AG04449 (cell line): Measurements from ENCODE around the gene CDK17.

ENCODE experiments used
- CTCF ChIA-PET: fragments of 350-600 bp; formaldehyde crosslinking; extraction: SDS; loops from one replicate; lab custom pipeline; 2021; ENCODE audit warnings: antibody characterized with exemption; lab: Yijun Ruan, JAX
- POLR2A ChIA-PET: fragments of 400-600, 350-600 bp; formaldehyde crosslinking; extraction: SDS; loops from one replicate; lab custom pipeline; 2020; ENCODE audit warnings: antibody characterized with exemption, inconsistent platforms; lab: Yijun Ruan, JAX
- DNase-seq: peaks from one replicate; pipeline ENCODE4 v3.0.0-alpha.2; 2010; ENCODE audit warnings: low read depth, low spot score
- H3K4me3 ChIP-seq: 2 replicates; pipeline ENCODE4 v1.5.1; 2011; ENCODE audit warnings: low read depth, mild to moderate bottlenecking, control low read depth, low read length
- TF ChIP-seq, protein P1 (sequence below): IDR thresholded peaks from one replicate; pipeline ENCODE4 v1.5.1; 2011; ENCODE audit warnings: mild to moderate bottlenecking, moderate library complexity, low read length, control low read depth, inconsistent platforms; ENCODE audit not compliant: insufficient read depth; ENCODE audit errors: missing control alignments

CDK17 gene

DNA sequence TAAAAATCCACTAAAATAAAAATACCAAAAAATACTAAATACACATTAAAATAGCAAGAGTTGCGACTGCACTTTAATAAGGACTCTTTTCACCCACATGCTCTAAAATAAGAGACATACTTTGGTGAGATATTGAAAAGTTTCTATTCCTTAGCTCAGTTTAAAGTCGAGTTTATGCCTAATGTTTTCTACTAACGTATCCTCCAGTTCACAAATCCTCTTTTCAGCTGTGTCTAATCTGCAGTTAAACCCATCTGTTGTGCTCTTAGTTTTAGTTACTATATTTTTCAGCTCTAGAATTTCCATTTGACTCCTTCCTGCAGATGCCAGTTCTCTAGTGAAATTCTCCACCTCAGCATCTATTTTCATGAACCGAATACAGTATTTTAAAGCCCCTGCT is 63.8 kb downstream of the CDK17 start:
- CTCF ChIA-PET, result interaction anchor here (1.3 kb wide), 1 partner anchor 10 kb away, joined by 4 read pairs; no protein-coding TSS in a partner anchor
- TF ChIP-seq, protein P1, sequence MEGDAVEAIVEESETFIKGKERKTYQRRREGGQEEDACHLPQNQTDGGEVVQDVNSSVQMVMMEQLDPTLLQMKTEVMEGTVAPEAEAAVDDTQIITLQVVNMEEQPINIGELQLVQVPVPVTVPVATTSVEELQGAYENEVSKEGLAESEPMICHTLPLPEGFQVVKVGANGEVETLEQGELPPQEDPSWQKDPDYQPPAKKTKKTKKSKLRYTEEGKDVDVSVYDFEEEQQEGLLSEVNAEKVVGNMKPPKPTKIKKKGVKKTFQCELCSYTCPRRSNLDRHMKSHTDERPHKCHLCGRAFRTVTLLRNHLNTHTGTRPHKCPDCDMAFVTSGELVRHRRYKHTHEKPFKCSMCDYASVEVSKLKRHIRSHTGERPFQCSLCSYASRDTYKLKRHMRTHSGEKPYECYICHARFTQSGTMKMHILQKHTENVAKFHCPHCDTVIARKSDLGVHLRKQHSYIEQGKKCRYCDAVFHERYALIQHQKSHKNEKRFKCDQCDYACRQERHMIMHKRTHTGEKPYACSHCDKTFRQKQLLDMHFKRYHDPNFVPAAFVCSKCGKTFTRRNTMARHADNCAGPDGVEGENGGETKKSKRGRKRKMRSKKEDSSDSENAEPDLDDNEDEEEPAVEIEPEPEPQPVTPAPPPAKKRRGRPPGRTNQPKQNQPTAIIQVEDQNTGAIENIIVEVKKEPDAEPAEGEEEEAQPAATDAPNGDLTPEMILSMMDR, result no peak
- POLR2A ChIA-PET, result no interaction called here
- DNase-seq, result no peak
- H3K4me3 ChIP-seq, result no peak overlapping the region

DNA sequence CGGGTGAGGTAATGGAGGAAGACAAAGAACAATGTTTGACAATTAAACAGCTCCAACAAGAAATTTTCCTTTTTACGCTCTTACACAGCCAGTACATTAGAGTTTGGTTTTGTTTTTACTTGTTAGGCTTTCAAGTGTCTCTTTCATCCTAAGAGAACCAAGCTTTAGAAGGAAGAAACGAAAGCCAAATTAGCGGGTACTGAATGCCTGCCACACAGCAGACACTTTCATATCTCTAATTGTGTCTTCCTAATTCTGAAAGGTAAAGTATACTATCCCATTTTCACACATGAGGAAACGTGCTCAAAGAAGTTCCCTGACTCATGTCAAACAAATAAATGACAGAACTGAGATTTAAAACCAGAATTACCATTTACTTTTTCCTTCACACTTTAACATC is 65.0 kb downstream of the CDK17 start:
- TF ChIP-seq, protein P1, result no peak
- CTCF ChIA-PET, result interaction anchor here (1.3 to 1.7 kb wide), 4 partner anchors 9 to 181 kb away, joined by 4 to 6 read pairs (median 4); no protein-coding TSS in a partner anchor
- no peak for DNase-seq
- no peak overlapping the region for H3K4me3 ChIP-seq
- POLR2A ChIA-PET, result no interaction called here

DNA sequence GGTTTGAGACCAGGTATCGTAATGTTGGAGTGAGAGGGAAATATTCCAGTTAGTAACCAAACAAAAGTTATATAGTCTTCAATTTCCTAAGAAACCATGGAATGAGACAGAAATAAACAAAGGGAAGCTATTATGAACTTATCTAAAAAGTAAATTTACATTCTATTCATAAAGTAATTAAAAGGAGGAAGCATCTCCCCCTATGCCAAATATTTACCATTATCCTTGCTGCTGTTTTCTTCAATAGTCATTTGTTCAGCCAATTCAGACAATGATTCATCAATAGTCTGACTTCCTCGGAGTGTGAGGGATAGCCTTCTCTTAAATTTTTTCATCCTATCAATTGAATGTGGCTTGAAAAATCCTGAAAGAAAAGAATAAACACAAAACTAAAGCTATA is 65.7 kb downstream of the CDK17 start:
- ChIA-PET CTCF (interaction anchor here (1.3 to 1.7 kb wide), 3 partner anchors 12 to 182 kb away, joined by 4 to 6 read pairs (median 4); no protein-coding TSS in a partner anchor), POLR2A (no interaction called here)
- no peak for DNase-seq
- no peak overlapping the region for H3K4me3 ChIP-seq
- TF ChIP-seq, protein P1, result no peak

DNA sequence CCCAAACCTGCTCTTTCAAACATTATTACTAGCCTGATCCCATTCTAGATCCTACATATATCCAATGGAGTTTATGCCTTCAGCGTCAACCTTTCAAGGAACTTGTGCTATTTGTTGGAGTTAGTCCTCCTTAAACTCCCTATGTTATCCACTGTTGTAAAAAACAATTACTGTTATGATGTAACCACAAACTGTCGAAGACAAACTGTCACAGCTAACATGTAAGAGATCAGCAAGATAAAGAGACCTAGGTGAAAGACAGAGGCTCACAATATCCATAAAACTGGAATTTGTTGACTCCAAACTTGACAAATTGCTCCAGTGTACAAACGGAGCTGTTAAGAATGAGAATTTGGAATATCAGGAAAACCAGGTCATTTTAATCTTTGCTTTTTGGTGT is 70.7 kb downstream of the CDK17 start:
- TF ChIP-seq, protein P1, result no peak
- POLR2A ChIA-PET, result no interaction called here
- H3K4me3 ChIP-seq, result no peak overlapping the region
- DNase-seq, result no peak
- CTCF ChIA-PET, result interaction anchor here (0.9 kb wide), 1 partner anchor 160 kb away, joined by 3 read pairs; the partner anchor contains the start of gene CFAP54

DNA sequence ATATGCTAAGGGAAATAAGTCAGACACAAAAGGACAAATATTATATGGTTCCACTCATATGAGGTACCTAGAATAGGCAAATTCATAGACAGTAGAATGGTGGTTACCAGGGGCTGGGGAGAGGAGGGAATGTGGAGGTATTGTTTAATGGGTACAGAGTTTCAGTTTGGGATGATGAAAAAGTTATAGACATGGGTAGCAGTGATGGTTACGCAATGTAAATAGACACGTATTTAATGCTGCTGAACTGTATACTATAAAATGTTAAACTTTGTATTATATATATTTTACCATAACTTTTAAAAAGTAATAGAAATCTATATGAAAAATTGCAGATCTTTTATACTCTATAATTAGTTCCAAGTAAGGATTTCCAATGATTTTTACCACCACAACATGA is 71.2 kb downstream of the CDK17 start:
- ChIA-PET POLR2A (interaction anchor here (0.6 kb wide), 1 partner anchor 85 kb away, joined by 3 read pairs; no protein-coding TSS in a partner anchor), CTCF (no interaction called here)
- no peak for DNase-seq
- TF ChIP-seq, protein P1, result no peak
- H3K4me3 ChIP-seq, result no peak overlapping the region

DNA sequence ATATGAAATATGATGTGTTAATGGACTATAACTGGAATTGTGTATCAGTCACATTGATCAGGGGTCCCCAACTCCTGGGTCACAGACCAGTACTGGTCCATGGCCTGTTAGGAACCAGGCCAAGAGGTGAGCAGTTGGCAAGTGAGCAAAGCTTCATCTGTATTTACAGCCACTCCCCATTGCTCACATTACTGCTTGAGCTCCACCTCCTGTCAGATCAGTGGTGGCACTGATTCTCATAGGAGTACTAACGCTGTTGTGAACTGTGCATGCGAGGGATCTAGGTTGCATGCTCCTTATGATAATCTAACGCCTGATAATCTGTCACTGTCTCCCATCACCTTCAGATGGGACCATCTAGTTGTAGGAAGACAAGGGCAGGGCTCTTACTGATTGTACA is 72.3 kb downstream of the CDK17 start:
- ChIA-PET POLR2A (no interaction called here), CTCF (no interaction called here)
- TF ChIP-seq, protein P1, result no peak
- no peak for DNase-seq
- no peak overlapping the region for H3K4me3 ChIP-seq
